HG02884 (cell line): ENCODE data around the gene ATP10B.

Experiments used
- ATAC-seq: cut with Tn5 transposase; IDR thresholded peaks from one replicate; pipeline ENCODE4 v1.9.1; 2021; ENCODE audit warnings: mild to moderate bottlenecking, moderate library complexity; ENCODE audit not compliant: unreplicated experiment

Gene ATP10B

GRCh38 chr5:160640406-160640805 lies 211.6 kb downstream of the ATP10B start:
- ATAC-seq: no peak

- no peak for ATAC-seq
Observed at GRCh38 chr5:160638161-160638742, 213.8 kb downstream of the ATP10B start.

GRCh38 chr5:160637357-160638090 lies 214.5 kb downstream of the ATP10B start:
- no peak for ATAC-seq

- ATAC-seq: no peak
Observed at GRCh38 chr5:160635663-160636062, 216.3 kb downstream of the ATP10B start.

- ATAC-seq: no peak
Observed at GRCh38 chr5:160635046-160635445, 217.0 kb downstream of the ATP10B start.

GRCh38 chr5:160629003-160629402 lies 223.0 kb downstream of the ATP10B start:
- ATAC-seq: no peak

- no peak for ATAC-seq
Observed at GRCh38 chr5:160628619-160628968, 223.4 kb downstream of the ATP10B start.

- ATAC-seq: no peak
Observed at GRCh38 chr5:160627921-160628618, 223.9 kb downstream of the ATP10B start.

GRCh38 chr5:160626322-160626721 lies 225.7 kb downstream of the ATP10B start:
- no peak for ATAC-seq

- ATAC-seq: no peak
Observed at GRCh38 chr5:160621526-160621925, 230.5 kb downstream of the ATP10B start.

- no peak for ATAC-seq
Observed at GRCh38 chr5:160620401-160620800, 231.6 kb downstream of the ATP10B start.

- no peak for ATAC-seq
Observed at GRCh38 chr5:160619381-160619780, 232.6 kb downstream of the ATP10B start.

- no peak for ATAC-seq
Observed at GRCh38 chr5:160618286-160618685, 233.7 kb downstream of the ATP10B start.

- no peak for ATAC-seq
Observed at GRCh38 chr5:160616712-160617497, 235.1 kb downstream of the ATP10B start.

- ATAC-seq: no peak
Observed at GRCh38 chr5:160614136-160614535, 237.9 kb downstream of the ATP10B start.

GRCh38 chr5:160605266-160605665 lies 246.7 kb downstream of the ATP10B start:
- ATAC-seq: no peak

- no peak for ATAC-seq
Observed at GRCh38 chr5:160604484-160604883, 247.5 kb downstream of the ATP10B start.

- ATAC-seq: no peak
Observed at GRCh38 chr5:160602744-160603143, 249.3 kb downstream of the ATP10B start.

- no peak for ATAC-seq
Observed at GRCh38 chr5:160601046-160601445, 251.0 kb downstream of the ATP10B start.

GRCh38 chr5:160573318-160573717 lies 278.7 kb downstream of the ATP10B start:
- ATAC-seq: no peak

GRCh38 chr5:160567031-160567705 lies 284.8 kb downstream of the ATP10B start:
- ATAC-seq: no peak
